ENCODE results near the gene SMARCD2.

Gene SMARCD2

GRCh38 chr17:63842173-63842539 lies 329 bp downstream of the SMARCD2 start:
- ChIA-PET POLR2A (interaction anchor here (1.6 kb wide), 1 partner anchor 13 kb away, joined by 6 read pairs; no protein-coding TSS in a partner anchor), CTCF (interaction anchor here (0.6 to 2.6 kb wide), 4 partner anchors 11 to 17 kb away, joined by 3 to 8 read pairs (median 4); no protein-coding TSS in a partner anchor)
- TF ChIP-seq CTCF (IDR thresholded peaks at IDR 0.05; ENCODE audit: control extremely low read depth, extremely low read depth, low read depth, missing control alignments) = no peak
- DNase-seq (ENCODE audit: extremely low spot score) = no peak

- ChIA-PET POLR2A (interaction anchor here (1.6 kb wide), 2 partner anchors 12 to 16 kb away, joined by 3 to 6 read pairs; no protein-coding TSS in a partner anchor), CTCF (interaction anchor here (0.6 to 2.6 kb wide), 5 partner anchors 10 to 18 kb away, joined by 3 to 8 read pairs (median 3); no protein-coding TSS in a partner anchor)
- peak; percentile 28 for DNase-seq (ENCODE audit: extremely low spot score)
- TF ChIP-seq CTCF (IDR thresholded peaks at IDR 0.05; ENCODE audit: control extremely low read depth, extremely low read depth, low read depth, missing control alignments) = no peak
Measured at GRCh38 chr17:63841350-63842172, 924 bp downstream of the SMARCD2 start.

- ChIA-PET CTCF (interaction anchor here (1.2 to 3.2 kb wide), 5 partner anchors 8 to 14 kb away, joined by 3 to 15 read pairs (median 6); no protein-coding TSS in a partner anchor), POLR2A (interaction anchor here (1.6 kb wide), 2 partner anchors 11 to 16 kb away, joined by 3 to 6 read pairs; no protein-coding TSS in a partner anchor)
- TF ChIP-seq CTCF (IDR thresholded peaks at IDR 0.05; ENCODE audit: control extremely low read depth, extremely low read depth, low read depth, missing control alignments) = no peak
- no peak for DNase-seq (ENCODE audit: extremely low spot score)
Measured at GRCh38 chr17:63840591-63841349, 1.7 kb downstream of the SMARCD2 start.

GRCh38 chr17:63838631-63839171 lies 3.8 kb downstream of the SMARCD2 start:
- TF ChIP-seq CTCF (IDR thresholded peaks at IDR 0.05; ENCODE audit: control extremely low read depth, extremely low read depth, low read depth, missing control alignments) = no peak
- POLR2A ChIA-PET = interaction anchor here (0.6 to 0.9 kb wide), 5 partner anchors 8 to 212 kb away, joined by 3 to 6 read pairs (median 3); no protein-coding TSS in a partner anchor
- DNase-seq (ENCODE audit: extremely low spot score) = no peak
- CTCF ChIA-PET = interaction anchor here (0.7 to 3.2 kb wide), 4 partner anchors 10 to 140 kb away, joined by 3 to 15 read pairs (median 7); no protein-coding TSS in a partner anchor

GRCh38 chr17:63837962-63838600 lies 4.4 kb downstream of the SMARCD2 start:
- no peak for DNase-seq (ENCODE audit: extremely low spot score)
- POLR2A ChIA-PET = interaction anchor here (0.7 to 0.9 kb wide), 2 partner anchors 7 to 22 kb away, joined by 3 to 4 read pairs; no protein-coding TSS in a partner anchor
- TF ChIP-seq CTCF (IDR thresholded peaks at IDR 0.05; ENCODE audit: control extremely low read depth, extremely low read depth, low read depth, missing control alignments) = no peak
- CTCF ChIA-PET = interaction anchor here (0.9 to 3.2 kb wide), 5 partner anchors 9 to 140 kb away, joined by 3 to 15 read pairs (median 4); no protein-coding TSS in a partner anchor
